Ascending aorta (tissue), 2 donors: Measurements from ENCODE around the gene L3HYPDH. TPM values are rescaled to one million over a fixed set of nuclear protein-coding genes. Genes with fewer than 3 reads are reported as not detected.
A peak's percentile ranks its signal among the peaks of the same experiment; 100 is the strongest.

Experiments used
- DNase-seq, 2 donors: peaks; one replicate each; pipeline ENCODE4 v3.0.0-alpha.2; 2019; ENCODE audit warnings: low spot score in 2 of 2
- H3K27ac ChIP-seq, 2 donors: fragments of 200-600 bp; sonication (generic); one replicate each; pipeline ENCODE4 v1.5.1; 2016 to 2017; ENCODE audit warnings: mild to moderate bottlenecking in 1 of 2
- H3K27me3 ChIP-seq: fragments of 200-600 bp; sonication (generic); one replicate; pipeline ENCODE4 v1.5.1; 2017
- H3K36me3 ChIP-seq, 2 donors: fragments of 200-600 bp; sonication (generic); one replicate each; pipeline ENCODE4 v1.5.1; 2016
- H3K4me1 ChIP-seq, 2 donors: fragments of 200-600 bp; sonication (generic); one replicate each; pipeline ENCODE4 v1.5.1; 2016 to 2017; ENCODE audit warnings: mild to moderate bottlenecking in 1 of 2
- H3K4me3 ChIP-seq, 2 donors: fragments of 200-600 bp; sonication (generic); one replicate each; pipeline ENCODE4 v1.5.1; 2016 to 2017; ENCODE audit warnings: mild to moderate bottlenecking in 1 of 2
- H3K9me3 ChIP-seq, 2 donors: fragments of 200-600 bp; sonication (generic); one replicate each; pipeline ENCODE4 v1.5.1; 2016
- CTCF ChIP-seq, 3 experiments: fragments of 200-600 bp in 2 of 3; fragments of 450-650 bp in 1 of 3; sonication (generic) in 2 of 3; IDR thresholded peaks; one replicate each; pipeline ENCODE4 v1.5.1; 2016 to 2019; ENCODE audit warnings: antibody characterized with exemption in 3 of 3, mild to moderate bottlenecking in 1 of 3, moderate library complexity in 1 of 3
- intact Hi-C: fragments of 100-400 bp; cut with DNase I; formaldehyde crosslinking; loops from one replicate; pipeline ENCODE4 v1.15.1; 2023
- total RNA-seq: library from RNA; depleted of rRNA; stranded (reverse); fragments of >200 nt; gene quantifications from one replicate; pipeline ENCODE4 v1.1.0, GENCODE V29; 2016

L3HYPDH gene
- total RNA-seq, 1 donor from 2014 or later = 35.0 TPM

- no peak for DNase-seq
- Histone ChIP-seq H3K36me3 (peaks cover 0 to 4% of the 10 kb centered on the region in 2 donors), H3K27ac (peak within 1 kb of the TSS; percentile 79 to 93), H3K9me3 (no peaks in the 10 kb centered on the region), H3K4me3 (peak within 1 kb of the TSS; percentile 79 to 93), H3K4me1 (peaks cover 0 to 10% of the 10 kb centered on the region in 2 donors), H3K27me3 (no peaks in the 10 kb centered on the region)
- intact Hi-C loops = loop anchor here (1.0 kb wide), 1 partner anchor 19 kb away; the partner anchor contains the start of genes JKAMP and L3HYPDH
- no peak for TF ChIP-seq CTCF (IDR thresholded peaks at IDR 0.05)
Observed at GRCh38 chr14:59465316-59466135, 18.7 kb downstream of the L3HYPDH start, which contains the start of gene GPR135. Gene GPR135 (minus strand): TSS chr14:59465380. CDS start chr14:59465226, 154 bp downstream.

GRCh38 chr14:59464486-59465315 is 19.5 kb downstream of the L3HYPDH start:
- H3K9me3 ChIP-seq = no peaks in the 10 kb centered on the region
- no peaks in the 10 kb centered on the region for H3K27me3 ChIP-seq
- TF ChIP-seq CTCF (IDR thresholded peaks at IDR 0.05) = no peak
- no peaks in the 10 kb centered on the region for H3K36me3 ChIP-seq
- peak in 1 of 2 donors; percentile 88 for DNase-seq
- H3K4me1 ChIP-seq = peaks cover 0 to 10% of the 10 kb centered on the region in 2 donors
- intact Hi-C loops = loop anchor here (1.0 kb wide), 1 partner anchor 20 kb away; the partner anchor contains the start of genes JKAMP and L3HYPDH
- H3K4me3 ChIP-seq = peak overlapping the region; percentile 79 to 93
- H3K27ac ChIP-seq = peak overlapping the region; percentile 79 to 93

GRCh38 chr14:59463787-59464485 is 20.3 kb downstream of the L3HYPDH start:
- H3K9me3 ChIP-seq = no peaks in the 10 kb centered on the region
- TF ChIP-seq CTCF (IDR thresholded peaks at IDR 0.05) = no peak
- no peak for DNase-seq
- peak overlapping the region; percentile 79 to 93 for H3K4me3 ChIP-seq
- H3K36me3 ChIP-seq = no peaks in the 10 kb centered on the region
- H3K4me1 ChIP-seq = peaks cover 0 to 10% of the 10 kb centered on the region in 2 donors
- intact Hi-C loops = no loop called here
- H3K27me3 ChIP-seq = no peaks in the 10 kb centered on the region
- H3K27ac ChIP-seq = peak overlapping the region; percentile 79 to 93

GRCh38 chr14:59461891-59462290 is 22.3 kb downstream of the L3HYPDH start:
- Histone ChIP-seq H3K4me1 (peaks cover 0 to 10% of the 10 kb centered on the region in 2 donors), H3K27ac (no peak overlapping the region), H3K27me3 (no peaks in the 10 kb centered on the region), H3K4me3 (no peak overlapping the region), H3K9me3 (no peaks in the 10 kb centered on the region), H3K36me3 (no peaks in the 10 kb centered on the region)
- DNase-seq = no peak
- TF ChIP-seq CTCF (IDR thresholded peaks at IDR 0.05) = no peak
- intact Hi-C loops = no loop called here

GRCh38 chr14:59460378-59460777 is 23.8 kb downstream of the L3HYPDH start:
- H3K4me1 ChIP-seq = peaks cover 0 to 8% of the 10 kb centered on the region in 2 donors
- intact Hi-C loops = no loop called here
- no peak for DNase-seq
- H3K27me3 ChIP-seq = no peaks in the 10 kb centered on the region
- H3K9me3 ChIP-seq = no peaks in the 10 kb centered on the region
- no peak for TF ChIP-seq CTCF (IDR thresholded peaks at IDR 0.05)
- H3K27ac ChIP-seq = no peak overlapping the region
- H3K36me3 ChIP-seq = no peaks in the 10 kb centered on the region
- no peak overlapping the region for H3K4me3 ChIP-seq
